A172 (cell line): ENCODE results near the gene RCAN3. TPM values are rescaled to one million over a fixed set of nuclear protein-coding genes. Genes with fewer than 3 reads are reported as not detected.

Source experiments
- DNase-seq: peaks from one replicate; pipeline ENCODE4 v3.0.0-alpha.2; 2015; ENCODE audit warnings: low spot score
- total RNA-seq: library from RNA; depleted of rRNA; stranded (reverse); fragments of >200 nt; shearing (Covaris generic); gene quantifications from 2 replicates; pipeline ENCODE4 v1.2.3, GENCODE V29; 2014

The RCAN3 gene
- total RNA-seq, 1 experiment from 2014 or later, result 8.3 TPM

- no peak for DNase-seq
These were observed 48.8 kb downstream of the RCAN3 start for GRCh38 chr1:24551290-24551959.

DNA sequence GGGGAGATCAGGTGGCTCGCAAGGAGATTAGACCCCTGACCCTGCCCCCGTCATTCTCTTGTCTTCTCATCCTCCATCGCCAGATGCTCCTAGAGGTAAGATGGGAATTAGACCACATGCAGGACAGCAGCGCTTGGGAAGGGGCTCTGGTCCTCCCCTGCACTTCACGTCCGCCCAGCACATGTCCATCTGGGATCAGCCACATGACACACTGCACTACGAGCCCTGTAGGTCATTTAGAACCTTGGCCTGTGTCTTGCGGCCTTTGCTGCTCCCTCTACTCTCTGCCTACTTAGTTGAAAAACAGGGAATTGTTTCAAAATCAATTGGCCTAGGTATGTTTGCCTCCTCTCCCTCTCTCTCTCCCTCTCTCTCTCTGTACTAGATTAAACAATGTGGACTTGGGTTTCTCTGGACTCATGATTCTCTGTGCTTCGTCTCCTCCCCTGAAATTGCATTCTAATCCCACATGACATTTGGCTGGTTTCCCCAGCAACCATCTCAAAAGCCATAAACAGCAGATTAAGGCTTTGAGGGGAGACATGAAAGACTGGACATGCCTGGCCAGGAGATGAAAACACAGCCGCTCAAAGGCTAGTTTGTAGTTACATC lies 49.4 kb downstream of the RCAN3 start:
- no peak for DNase-seq

GRCh38 chr1:24553931-24554330 lies 51.3 kb downstream of the RCAN3 start:
- no peak for DNase-seq

GRCh38 chr1:24554714-24555113 lies 52.1 kb downstream of the RCAN3 start:
- DNase-seq, result no peak

GRCh38 chr1:24555591-24556413 lies 53.2 kb downstream of the RCAN3 start, which contains the start of gene NCMAP:
Gene NCMAP (plus strand): TSS chr1:24556087. CDS start chr1:24595431, 39,344 bp downstream.
- no peak for DNase-seq

DNA sequence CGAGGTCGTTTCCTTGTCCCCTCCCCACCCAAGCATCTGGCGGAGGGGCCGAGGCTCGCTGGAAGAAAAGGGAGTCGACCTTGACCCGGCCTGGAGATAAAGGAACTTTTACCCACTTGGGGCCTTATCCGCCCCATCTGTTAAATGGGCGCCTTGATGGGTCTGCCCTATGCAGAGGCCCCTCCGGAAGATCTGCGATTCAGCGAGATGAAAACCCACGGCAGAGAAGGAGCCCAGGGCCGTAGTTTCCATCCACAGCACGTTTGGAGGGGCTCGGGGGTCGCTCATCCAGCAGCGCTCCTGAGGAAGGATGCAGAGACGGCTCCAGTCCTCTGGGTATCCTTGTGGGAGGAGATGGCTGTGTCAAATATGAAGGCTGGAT lies 53.8 kb downstream of the RCAN3 start:
- DNase-seq, result no peak

GRCh38 chr1:24557220-24557619 lies 54.6 kb downstream of the RCAN3 start:
- DNase-seq, result no peak

DNA sequence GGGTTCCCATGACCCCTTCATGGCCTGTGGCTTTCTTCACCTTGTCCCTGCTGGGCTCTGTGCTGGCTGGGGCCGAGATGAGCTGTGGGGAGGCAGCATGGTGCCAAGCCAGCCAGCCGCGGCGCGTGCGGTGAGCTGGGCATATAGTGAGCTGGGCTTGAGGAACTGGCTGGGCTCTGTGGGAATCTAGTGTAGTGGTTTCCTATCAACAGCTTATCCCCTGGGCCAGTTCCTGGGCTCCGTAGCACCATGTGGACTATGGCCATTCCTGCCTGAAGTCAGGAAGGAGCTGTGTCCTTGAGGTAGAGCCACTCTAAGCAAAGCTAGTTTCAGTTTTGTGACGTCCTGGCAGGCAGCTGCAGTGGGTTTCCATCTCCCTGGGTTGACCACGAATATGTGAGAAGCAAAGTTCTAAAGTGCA lies 55.1 kb downstream of the RCAN3 start:
- no peak for DNase-seq

GRCh38 chr1:24558455-24558854 lies 55.8 kb downstream of the RCAN3 start:
- DNase-seq, result no peak

- DNase-seq, result peak; percentile 89
These were observed 56.5 kb downstream of the RCAN3 start for GRCh38 chr1:24558902-24559791.

- DNase-seq, result no peak
These were observed 57.7 kb downstream of the RCAN3 start for GRCh38 chr1:24560361-24560760.

DNA sequence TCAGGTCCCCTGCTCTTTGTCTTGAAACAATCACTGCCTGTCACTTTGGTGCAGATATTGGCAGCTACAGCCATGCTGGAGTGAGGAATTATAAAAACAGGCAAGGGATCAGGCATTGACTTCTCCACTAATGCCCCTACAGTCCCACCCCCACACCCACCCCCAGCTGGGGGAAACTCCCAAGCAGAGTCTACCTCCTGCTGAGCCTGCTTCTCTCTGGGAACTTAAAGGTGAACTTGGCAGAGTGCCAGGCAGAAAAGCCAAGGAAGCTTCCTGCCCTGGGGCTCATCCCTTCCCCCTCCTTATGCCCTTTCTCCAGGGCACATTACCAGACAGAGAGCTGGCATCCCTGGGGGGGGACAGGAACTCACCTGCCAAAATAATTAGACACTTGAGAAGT lies 60.0 kb downstream of the RCAN3 start:
- peak; percentile 2 for DNase-seq

DNA sequence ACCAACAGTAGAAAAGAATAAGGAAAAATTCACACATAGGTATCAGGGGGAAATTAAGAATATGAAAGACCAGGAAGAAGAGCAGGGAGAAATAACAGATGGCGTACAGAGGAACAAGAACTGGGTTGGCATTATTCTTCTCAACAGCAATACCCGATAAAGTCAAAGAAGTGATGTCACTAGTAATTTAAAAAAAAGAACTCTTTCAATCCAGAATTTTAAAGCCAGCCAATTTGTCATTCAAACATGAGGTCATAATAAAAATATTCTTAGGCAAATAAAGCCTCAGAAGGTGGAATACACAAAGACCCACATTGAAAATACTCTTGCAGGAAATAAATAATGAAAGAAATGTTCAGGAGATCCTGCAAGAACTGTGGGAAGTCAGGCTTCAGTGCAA lies 62.1 kb downstream of the RCAN3 start:
- no peak for DNase-seq

- peak; percentile 11 for DNase-seq
These were observed 63.7 kb downstream of the RCAN3 start for GRCh38 chr1:24566236-24566867.

- no peak for DNase-seq
These were observed 65.3 kb downstream of the RCAN3 start for GRCh38 chr1:24567792-24568388.

DNA sequence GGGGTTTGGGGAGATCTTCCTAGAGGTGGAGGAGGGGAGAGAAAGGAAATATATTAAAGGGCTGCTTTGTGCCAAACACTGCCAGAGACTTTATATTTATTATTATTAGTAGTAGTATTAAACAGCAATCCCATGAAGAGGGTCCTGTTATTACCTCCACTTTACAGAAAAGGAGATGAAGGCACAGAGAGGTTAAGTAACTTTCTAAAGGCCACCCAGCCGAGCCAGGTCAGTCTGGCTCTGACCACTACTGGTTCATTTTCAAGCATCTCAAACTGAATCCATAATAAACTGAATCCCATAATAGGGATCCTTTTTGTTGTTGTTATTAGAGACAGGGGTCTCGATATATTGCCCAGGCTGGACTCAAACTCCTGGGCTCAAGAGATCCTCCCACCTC lies 65.8 kb downstream of the RCAN3 start:
- DNase-seq, result no peak

GRCh38 chr1:24570265-24571125 lies 67.9 kb downstream of the RCAN3 start:
- DNase-seq, result no peak

DNA sequence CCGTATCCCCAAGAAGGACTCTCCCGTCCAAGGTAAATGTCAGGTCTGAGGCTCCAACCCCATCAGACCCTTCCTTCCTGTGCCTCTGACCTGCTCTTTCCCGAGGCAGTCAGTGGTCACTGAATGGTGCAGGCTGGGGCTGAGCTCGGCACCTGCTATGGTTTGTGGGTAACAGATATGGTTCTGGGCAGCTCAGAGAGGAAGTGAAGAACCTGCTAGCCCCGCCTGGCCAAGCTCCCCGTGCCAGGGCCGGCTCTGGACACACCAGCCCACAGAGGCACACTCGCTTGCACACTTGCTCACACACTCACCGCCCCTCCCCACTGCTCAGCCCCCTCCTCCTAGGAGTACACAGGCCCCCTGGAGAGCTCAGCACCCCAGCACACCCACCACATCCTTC lies 69.7 kb downstream of the RCAN3 start:
- DNase-seq, result no peak

GRCh38 chr1:24575905-24576587 lies 73.4 kb downstream of the RCAN3 start:
- no peak for DNase-seq
